ENCODE results near the gene GXYLT2.

GXYLT2 gene

GRCh38 chr3:72985576-72985975 is 97.7 kb downstream of the GXYLT2 start:
- no peak for TF ChIP-seq SIN3A (IDR thresholded peaks at IDR 0.05; ENCODE audit: borderline replicate concordance, insufficient read depth, low read length)
- TF ChIP-seq POLR2AphosphoS5 (IDR thresholded peaks at IDR 0.05; ENCODE audit: low read depth, low read length) = no peak
- TF ChIP-seq FOXP2 (optimal IDR thresholded peaks at IDR 0.05; ENCODE audit: borderline replicate concordance, extremely low read depth, extremely low read length, insufficient read depth) = no peak
- TF ChIP-seq TAF1 (IDR thresholded peaks at IDR 0.05; ENCODE audit: borderline replicate concordance, insufficient read depth, low read length) = no peak
- TF ChIP-seq REST (IDR thresholded peaks at IDR 0.05; ENCODE audit: insufficient read depth in 1 of 2, low read depth in 2 of 2, low read length in 2 of 2) = no peak

GRCh38 chr3:72990701-72991395 is 103.0 kb downstream of the GXYLT2 start:
- no peak for TF ChIP-seq FOXP2 (optimal IDR thresholded peaks at IDR 0.05; ENCODE audit: borderline replicate concordance, extremely low read depth, extremely low read length, insufficient read depth)
- no peak for TF ChIP-seq REST (IDR thresholded peaks at IDR 0.05; ENCODE audit: insufficient read depth in 1 of 2, low read depth in 2 of 2, low read length in 2 of 2)
- TF ChIP-seq POLR2AphosphoS5 (IDR thresholded peaks at IDR 0.05; ENCODE audit: low read depth, low read length) = no peak
- no peak for TF ChIP-seq SIN3A (IDR thresholded peaks at IDR 0.05; ENCODE audit: borderline replicate concordance, insufficient read depth, low read length)
- no peak for TF ChIP-seq TAF1 (IDR thresholded peaks at IDR 0.05; ENCODE audit: borderline replicate concordance, insufficient read depth, low read length)

GRCh38 chr3:72991522-72991921 is 103.7 kb downstream of the GXYLT2 start:
- TF ChIP-seq POLR2AphosphoS5 (IDR thresholded peaks at IDR 0.05; ENCODE audit: low read depth, low read length) = no peak
- no peak for TF ChIP-seq SIN3A (IDR thresholded peaks at IDR 0.05; ENCODE audit: borderline replicate concordance, insufficient read depth, low read length)
- TF ChIP-seq FOXP2 (optimal IDR thresholded peaks at IDR 0.05; ENCODE audit: borderline replicate concordance, extremely low read depth, extremely low read length, insufficient read depth) = no peak
- TF ChIP-seq REST (IDR thresholded peaks at IDR 0.05; ENCODE audit: insufficient read depth in 1 of 2, low read depth in 2 of 2, low read length in 2 of 2) = no peak
- no peak for TF ChIP-seq TAF1 (IDR thresholded peaks at IDR 0.05; ENCODE audit: borderline replicate concordance, insufficient read depth, low read length)

- no peak for TF ChIP-seq SIN3A (IDR thresholded peaks at IDR 0.05; ENCODE audit: borderline replicate concordance, insufficient read depth, low read length)
- TF ChIP-seq TAF1 (IDR thresholded peaks at IDR 0.05; ENCODE audit: borderline replicate concordance, insufficient read depth, low read length) = no peak
- TF ChIP-seq POLR2AphosphoS5 (IDR thresholded peaks at IDR 0.05; ENCODE audit: low read depth, low read length) = no peak
- no peak for TF ChIP-seq REST (IDR thresholded peaks at IDR 0.05; ENCODE audit: insufficient read depth in 1 of 2, low read depth in 2 of 2, low read length in 2 of 2)
- TF ChIP-seq FOXP2 (optimal IDR thresholded peaks at IDR 0.05; ENCODE audit: borderline replicate concordance, extremely low read depth, extremely low read length, insufficient read depth) = no peak
These were observed 105.5 kb downstream of the GXYLT2 start for GRCh38 chr3:72993391-72993790.
